Lower leg skin (tissue), 3 donors: ENCODE data around the gene SYNGAP1.

Source experiments
- CTCF ChIP-seq, 3 donors: fragments of 450-650 bp; IDR thresholded peaks; one replicate each; pipeline ENCODE4 v1.5.1; 2016; ENCODE audit warnings: antibody characterized with exemption in 3 of 3, mild to moderate bottlenecking in 3 of 3, moderate library complexity in 2 of 3
- POLR2A ChIP-seq, 2 donors: fragments of 450-650 bp; IDR thresholded peaks; one replicate each; pipeline ENCODE4 v1.6.1; 2016 to 2017; ENCODE audit warnings: antibody characterized with exemption in 2 of 2, mild to moderate bottlenecking in 1 of 2, moderate library complexity in 1 of 2

DNA sequence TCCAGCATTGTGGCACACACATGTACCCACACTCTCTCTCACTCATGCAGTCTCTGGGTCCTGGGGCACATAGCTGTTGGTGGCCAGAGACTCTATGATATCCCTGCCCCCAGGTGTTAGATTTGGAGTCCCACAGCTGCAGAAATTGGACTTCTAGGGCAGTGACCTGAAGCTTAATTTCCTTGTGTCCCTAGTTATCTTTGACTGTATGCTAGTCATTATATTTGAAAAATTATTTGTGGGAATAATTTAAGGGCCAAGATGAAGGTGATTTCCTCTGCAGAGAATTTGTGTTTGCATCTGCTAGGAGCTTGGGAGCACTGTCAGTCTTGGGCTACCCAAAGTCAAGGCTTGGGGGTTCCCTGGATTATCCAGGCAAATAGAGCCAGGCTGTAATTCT is 84.6 kb downstream of the SYNGAP1 start:
- TF ChIP-seq CTCF (IDR thresholded peaks at IDR 0.05) = no peak
- TF ChIP-seq POLR2A (IDR thresholded peaks at IDR 0.05) = no peak
